CD14-positive monocyte (primary cell): ENCODE data around the gene PCGF5. TPM values are rescaled to one million over a fixed set of nuclear protein-coding genes. Genes with fewer than 3 reads are reported as not detected.

Source experiments
- DNase-seq, 3 donors: peaks; one replicate each; pipeline ENCODE4 v3.0.0-alpha.2; 2011 to 2022
- H2AFZ ChIP-seq: 2 replicates; pipeline ENCODE4 v1.6.0; 2012; ENCODE audit warnings: mild to moderate bottlenecking, low read depth, low read length, inconsistent platforms; ENCODE audit not compliant: insufficient read depth, poor library complexity, severe bottlenecking
- H3K27ac ChIP-seq, 2 donors: 1 replicate in 1 of 2; 2 replicates in 1 of 2; pipeline ENCODE4 v1.5.1; 2012 to 2013; ENCODE audit warnings: low read length in 2 of 2, control low read depth in 1 of 2, inconsistent platforms in 1 of 2, low read depth in 1 of 2, mild to moderate bottlenecking in 1 of 2
- H3K27me3 ChIP-seq, 2 donors: one replicate each; pipeline versions ENCODE4 v1.6.0 to v1.6.1; 2011 to 2013; ENCODE audit warnings: low read length in 2 of 2; ENCODE audit not compliant: control insufficient read depth in 2 of 2, insufficient read depth in 2 of 2
- H3K36me3 ChIP-seq, 2 donors: replicated peaks in 1 of 2; 1 replicate in 1 of 2; 2 replicates in 1 of 2; pipeline versions ENCODE4 v1.5.1 to v1.6.1; 2012 to 2013; ENCODE audit warnings: low read length in 2 of 2, control low read depth in 1 of 2, inconsistent platforms in 1 of 2, mild to moderate bottlenecking in 1 of 2; ENCODE audit not compliant: insufficient read depth in 2 of 2, control insufficient read depth in 1 of 2
- H3K4me1 ChIP-seq, 2 donors: 1 replicate in 1 of 2; 2 replicates in 1 of 2; pipeline versions ENCODE4 v1.5.1 to v1.6.1; 2012 to 2013; ENCODE audit warnings: low read length in 2 of 2, control low read depth in 1 of 2, inconsistent platforms in 1 of 2, mild to moderate bottlenecking in 1 of 2, moderate library complexity in 1 of 2; ENCODE audit not compliant: insufficient read depth in 2 of 2, control insufficient read depth in 1 of 2
- H3K4me2 ChIP-seq: replicated peaks from 2 replicates; pipeline ENCODE3; 2012; ENCODE audit warnings: low read length, moderate library complexity, mild to moderate bottlenecking; ENCODE audit not compliant: poor library complexity, severe bottlenecking; ENCODE audit errors: extremely low read depth
- H3K4me3 ChIP-seq, 3 experiments: fragments of 200-600 bp in 1 of 3; sonication (generic) in 1 of 3; replicated peaks in 1 of 3; 1 replicate in 2 of 3; 2 replicates in 1 of 3; pipeline ENCODE4 v1.5.1; 2011 to 2013; ENCODE audit warnings: low read length in 3 of 3, mild to moderate bottlenecking in 3 of 3, control low read depth in 2 of 3, low read depth in 2 of 3, inconsistent platforms in 1 of 3, moderate library complexity in 1 of 3
- H3K79me2 ChIP-seq: 2 replicates; pipeline ENCODE4 v1.6.0; 2012; ENCODE audit warnings: mild to moderate bottlenecking, control low read depth, inconsistent platforms, low read length, moderate library complexity; ENCODE audit not compliant: insufficient read depth
- H3K9ac ChIP-seq: 2 replicates; pipeline ENCODE4 v1.6.0; 2017; ENCODE audit warnings: low read length, mild to moderate bottlenecking; ENCODE audit not compliant: insufficient read depth, poor library complexity, severe bottlenecking
- H3K9me3 ChIP-seq, 2 donors: replicated peaks in 1 of 2; 1 replicate in 1 of 2; 2 replicates in 1 of 2; pipeline versions ENCODE4 v1.5.1 to v1.6.1; 2012 to 2013; ENCODE audit warnings: low read length in 2 of 2, control low read depth in 1 of 2; ENCODE audit not compliant: control insufficient read depth in 1 of 2, insufficient read depth in 1 of 2
- H4K20me1 ChIP-seq: 2 replicates; pipeline ENCODE4 v1.6.0; 2012; ENCODE audit warnings: mild to moderate bottlenecking, low read length, control low read depth, moderate library complexity; ENCODE audit not compliant: insufficient read depth
- H3K27ac Mint-ChIP-seq, 7 donors: one replicate each; pipeline ENCODE4 v1.8.0; 2020; ENCODE audit warnings: mild to moderate bottlenecking in 7 of 7, mixed read lengths in 7 of 7, moderate library complexity in 6 of 7, inconsistent platforms in 2 of 7
- H3K27me3 Mint-ChIP-seq, 3 donors: one replicate each; pipeline ENCODE4 v1.8.0; 2021 to 2022; ENCODE audit warnings: low read depth in 3 of 3, mild to moderate bottlenecking in 3 of 3, mixed read lengths in 3 of 3, moderate library complexity in 3 of 3, inconsistent platforms in 1 of 3
- H3K36me3 Mint-ChIP-seq, 2 donors: one replicate each; pipeline ENCODE4 v1.8.0; 2020; ENCODE audit warnings: mixed read lengths in 2 of 2, inconsistent platforms in 1 of 2, mild to moderate bottlenecking in 1 of 2
- H3K4me1 Mint-ChIP-seq: one replicate; pipeline ENCODE4 v1.8.0; 2020; ENCODE audit warnings: mild to moderate bottlenecking, mixed read lengths
- H3K4me3 Mint-ChIP-seq, 2 donors: one replicate each; pipeline ENCODE4 v1.8.0; 2020; ENCODE audit warnings: mild to moderate bottlenecking in 2 of 2, mixed read lengths in 2 of 2, moderate library complexity in 1 of 2
- H3K9me3 Mint-ChIP-seq, 7 donors: one replicate each; pipeline ENCODE4 v1.8.0; 2020 to 2022; ENCODE audit warnings: mixed read lengths in 7 of 7, mild to moderate bottlenecking in 6 of 7, moderate library complexity in 6 of 7, inconsistent platforms in 2 of 7
- WGBS: methylation state at CpG from one replicate; pipeline ENCODE4 v1.1.5; 2013; ENCODE audit warnings: missing lambda C conversion rate; ENCODE audit not compliant: insufficient coverage; 5-methylcytosine and 5-hydroxymethylcytosine counted together
- intact Hi-C, 2 donors: fragments of 100-400 bp; cut with micrococcal nuclease; formaldehyde crosslinking; loops; one replicate each; pipeline versions ENCODE4 v1.15.0 to v1.15.1; 2023
- polyA plus RNA-seq, 3 donors: library from polyadenylated mRNA; depleted of rRNA in 1 of 3; unstranded in 2 of 3; stranded (reverse) in 1 of 3; fragments of 300-500 nt in 2 of 3; fragments of >200 nt in 1 of 3; fragmentation: Illumina TruSeq in 2 of 3; gene quantifications; 1 replicate in 2 of 3; 2 replicates in 1 of 3; pipeline ENCODE4 v1.2.3, GENCODE V29; 2012 to 2021
- TF ChIP-seq, protein P1 (sequence below): fragments of 200-600 bp; IDR thresholded peaks from one replicate; pipeline ENCODE4 v1.8.0; 2022; ENCODE audit warnings: antibody characterized with exemption, mild to moderate bottlenecking

Gene PCGF5
- polyA plus RNA-seq, 3 donors: 55.2 to 80.3 (median 58.7) TPM

DNA sequence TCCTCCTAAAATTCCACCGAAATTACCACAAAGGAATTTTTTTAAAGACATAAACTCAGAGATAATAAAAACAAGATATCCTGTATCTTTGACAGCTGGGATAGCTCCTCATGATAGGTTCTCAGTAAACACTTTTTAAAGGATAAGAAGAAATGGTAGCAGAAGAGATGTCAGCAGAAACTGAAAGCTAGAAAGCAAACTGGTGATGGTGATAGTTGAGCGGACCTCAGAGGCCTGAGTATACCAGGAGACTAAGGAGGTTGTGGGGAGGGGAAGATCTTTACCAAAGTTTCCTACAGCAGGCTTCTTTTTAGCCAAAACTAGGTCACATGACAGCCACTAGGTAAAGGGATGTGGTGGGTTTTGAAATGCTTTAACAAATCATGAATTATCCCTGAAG, 22.5 kb downstream of the PCGF5 start:
- Histone ChIP-seq H3K4me3 (no peak overlapping the region), H3K4me2 (no peak overlapping the region), H3K27ac (no peak overlapping the region), H3K4me1 (peaks cover 0 to 6% of the 10 kb centered on the region in 2 donors), H3K79me2 (no peaks in the 10 kb centered on the region), H4K20me1 (peaks cover 4% of the 10 kb centered on the region), H3K36me3 (peaks cover 0 to 9% of the 10 kb centered on the region in 2 donors), H3K9me3 (no peaks in the 10 kb centered on the region), H2AFZ (no peak overlapping the region), H3K27me3 (no peaks in the 10 kb centered on the region), H3K9ac (no peak overlapping the region)
- H3K27ac Mint-ChIP-seq: peak overlapping the region in 1 of 7 donors; percentile 26
- 83% methylated on average over 1 of the region's 2 CpGs for WGBS
- H3K9me3 Mint-ChIP-seq: no peaks in the 10 kb centered on the region
- H3K36me3 Mint-ChIP-seq: peaks cover 5 to 8% of the 10 kb centered on the region in 2 donors
- intact Hi-C loops: no loop called here
- no peaks in the 10 kb centered on the region for H3K27me3 Mint-ChIP-seq
- no peak for DNase-seq
- TF ChIP-seq, protein P1, sequence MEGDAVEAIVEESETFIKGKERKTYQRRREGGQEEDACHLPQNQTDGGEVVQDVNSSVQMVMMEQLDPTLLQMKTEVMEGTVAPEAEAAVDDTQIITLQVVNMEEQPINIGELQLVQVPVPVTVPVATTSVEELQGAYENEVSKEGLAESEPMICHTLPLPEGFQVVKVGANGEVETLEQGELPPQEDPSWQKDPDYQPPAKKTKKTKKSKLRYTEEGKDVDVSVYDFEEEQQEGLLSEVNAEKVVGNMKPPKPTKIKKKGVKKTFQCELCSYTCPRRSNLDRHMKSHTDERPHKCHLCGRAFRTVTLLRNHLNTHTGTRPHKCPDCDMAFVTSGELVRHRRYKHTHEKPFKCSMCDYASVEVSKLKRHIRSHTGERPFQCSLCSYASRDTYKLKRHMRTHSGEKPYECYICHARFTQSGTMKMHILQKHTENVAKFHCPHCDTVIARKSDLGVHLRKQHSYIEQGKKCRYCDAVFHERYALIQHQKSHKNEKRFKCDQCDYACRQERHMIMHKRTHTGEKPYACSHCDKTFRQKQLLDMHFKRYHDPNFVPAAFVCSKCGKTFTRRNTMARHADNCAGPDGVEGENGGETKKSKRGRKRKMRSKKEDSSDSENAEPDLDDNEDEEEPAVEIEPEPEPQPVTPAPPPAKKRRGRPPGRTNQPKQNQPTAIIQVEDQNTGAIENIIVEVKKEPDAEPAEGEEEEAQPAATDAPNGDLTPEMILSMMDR: no peak
- H3K4me3 Mint-ChIP-seq: no peak overlapping the region
- H3K4me1 Mint-ChIP-seq: no peaks in the 10 kb centered on the region

DNA sequence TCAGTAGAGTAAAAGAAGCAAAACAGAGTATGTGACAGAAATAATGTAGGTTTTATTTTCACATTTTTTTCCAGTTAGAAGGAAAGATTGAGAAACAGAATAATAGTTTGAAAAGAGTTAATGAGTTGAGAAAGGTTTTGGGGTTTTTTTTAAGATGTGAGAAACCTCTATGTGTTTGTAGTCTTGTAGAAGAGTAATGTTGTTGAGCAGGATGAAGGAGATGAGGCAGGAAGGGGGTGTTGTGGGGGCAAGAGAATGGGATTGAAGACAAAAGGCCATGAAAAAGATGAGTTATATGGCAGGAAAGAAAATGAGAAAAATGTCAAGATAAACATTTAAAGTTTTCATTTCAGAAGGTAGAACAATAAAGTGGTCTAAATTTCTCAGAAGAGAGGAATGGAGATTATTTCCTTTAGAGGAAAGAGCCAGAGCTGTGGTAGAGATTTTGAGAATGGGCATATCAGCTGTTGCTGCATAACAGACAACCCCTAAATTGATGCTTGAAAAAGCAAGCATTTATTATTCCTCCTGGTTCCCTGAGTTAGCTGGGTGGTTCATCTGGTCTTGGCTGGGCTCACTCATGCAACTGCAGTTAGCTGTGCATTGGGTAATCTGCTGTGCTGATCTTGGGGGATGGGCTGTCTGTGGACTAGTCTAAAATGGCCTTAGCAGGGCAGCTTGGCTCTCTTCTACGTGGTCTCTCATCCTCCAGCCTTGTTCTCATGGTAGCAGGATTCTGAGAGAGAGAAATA, 27.1 kb downstream of the PCGF5 start:
- intact Hi-C loops: no loop called here
- Histone ChIP-seq H3K4me2 (no peak overlapping the region), H3K4me1 (peaks cover 0 to 6% of the 10 kb centered on the region in 2 donors), H3K27me3 (no peaks in the 10 kb centered on the region), H3K9ac (no peak overlapping the region), H3K79me2 (no peaks in the 10 kb centered on the region), H3K9me3 (no peaks in the 10 kb centered on the region), H3K4me3 (no peak overlapping the region), H4K20me1 (peaks cover 6% of the 10 kb centered on the region), H2AFZ (no peak overlapping the region), H3K27ac (no peak overlapping the region), H3K36me3 (peaks cover 8 to 35% of the 10 kb centered on the region in 2 donors)
- TF ChIP-seq, protein P1: no peak
- no peak overlapping the region for H3K27ac Mint-ChIP-seq
- no peak overlapping the region for H3K4me3 Mint-ChIP-seq
- no peaks in the 10 kb centered on the region for H3K27me3 Mint-ChIP-seq
- peaks cover 21 to 22% of the 10 kb centered on the region in 2 donors for H3K36me3 Mint-ChIP-seq
- no peak for DNase-seq
- WGBS: 100% methylated on average over 1 of the region's 1 CpG
- H3K9me3 Mint-ChIP-seq: no peaks in the 10 kb centered on the region
- no peaks in the 10 kb centered on the region for H3K4me1 Mint-ChIP-seq
